Peyer's patch (tissue), 4 donors: ENCODE measurements around the gene TAAR2. TPM values are rescaled to one million over a fixed set of nuclear protein-coding genes. Genes with fewer than 3 reads are reported as not detected.

ENCODE experiments used
- DNase-seq, 3 donors: peaks; one replicate each; pipeline ENCODE4 v3.0.0-alpha.2; 2017 to 2019
- H3K27ac ChIP-seq, 4 donors: fragments of 200-600 bp; sonication (generic); one replicate each; pipeline ENCODE4 v1.5.1; 2016 to 2019
- H3K27me3 ChIP-seq, 2 donors: fragments of 200-600 bp; sonication (generic); one replicate each; pipeline ENCODE4 v1.5.1; 2019
- H3K36me3 ChIP-seq, 3 donors: fragments of 200-600 bp; sonication (generic); one replicate each; pipeline ENCODE4 v1.5.1; 2016 to 2019
- H3K4me1 ChIP-seq, 4 donors: fragments of 200-600 bp; sonication (generic); one replicate each; pipeline ENCODE4 v1.5.1; 2016 to 2019
- H3K4me3 ChIP-seq, 4 donors: fragments of 200-600 bp; sonication (generic); 1 replicate in 3 of 4; 2 replicates in 1 of 4; pipeline ENCODE4 v1.5.1; 2016 to 2019; ENCODE audit warnings: mild to moderate bottlenecking in 1 of 4
- H3K9me3 ChIP-seq, 4 donors: fragments of 200-600 bp; sonication (generic); one replicate each; pipeline ENCODE4 v1.5.1; 2016 to 2019; ENCODE audit warnings: mild to moderate bottlenecking in 1 of 4
- CTCF ChIP-seq, 6 experiments: fragments of 450-650 bp in 4 of 6; fragments of 200-600 bp in 2 of 6; sonication (generic) in 1 of 6; IDR thresholded peaks; one replicate each; pipeline ENCODE4 v1.5.1; 2017 to 2019; ENCODE audit warnings: antibody characterized with exemption in 6 of 6, mild to moderate bottlenecking in 3 of 6, moderate library complexity in 1 of 6
- POLR2A ChIP-seq, 2 donors: fragments of 450-650 bp; IDR thresholded peaks; one replicate each; pipeline ENCODE4 v1.5.1; 2017; ENCODE audit warnings: antibody characterized with exemption in 2 of 2, mild to moderate bottlenecking in 2 of 2, moderate library complexity in 2 of 2
- total RNA-seq, 4 donors: library from RNA; depleted of rRNA; stranded (reverse); fragments of >200 nt; gene quantifications; one replicate each; pipeline ENCODE4 v1.1.0, GENCODE V29; 2016

TAAR2 gene
- total RNA-seq, 4 donors from 2014 or later: not detected

GRCh38 chr6:132623106-132623845, 799 bp downstream of the TAAR2 start:
- DNase-seq: no peak
- H3K36me3 ChIP-seq: no peaks in the 10 kb centered on the region
- H3K9me3 ChIP-seq: no peaks in the 10 kb centered on the region
- H3K4me1 ChIP-seq: no peaks in the 10 kb centered on the region
- no peaks in the 10 kb centered on the region for H3K27me3 ChIP-seq
- H3K4me3 ChIP-seq: no peak overlapping the region
- H3K27ac ChIP-seq: no peak overlapping the region
- TF ChIP-seq CTCF (IDR thresholded peaks at IDR 0.05) (no peak), POLR2A (IDR thresholded peaks at IDR 0.05) (no peak)

- no peak overlapping the region for H3K4me3 ChIP-seq
- no peaks in the 10 kb centered on the region for H3K9me3 ChIP-seq
- H3K27ac ChIP-seq: no peak overlapping the region
- H3K27me3 ChIP-seq: no peaks in the 10 kb centered on the region
- no peaks in the 10 kb centered on the region for H3K4me1 ChIP-seq
- no peak for DNase-seq
- no peak for TF ChIP-seq POLR2A (IDR thresholded peaks at IDR 0.05)
- no peak for TF ChIP-seq CTCF (IDR thresholded peaks at IDR 0.05)
- H3K36me3 ChIP-seq: no peaks in the 10 kb centered on the region
Observed at GRCh38 chr6:132616677-132617076, 7.4 kb downstream of the TAAR2 start.

GRCh38 chr6:132614554-132614953, 9.5 kb downstream of the TAAR2 start:
- Histone ChIP-seq H3K36me3 (no peaks in the 10 kb centered on the region), H3K4me1 (no peaks in the 10 kb centered on the region), H3K27ac (peak overlapping the region in 1 of 4 donors; percentile 52), H3K4me3 (peak overlapping the region; percentile 18 to 48 (median 31)), H3K27me3 (no peaks in the 10 kb centered on the region), H3K9me3 (no peaks in the 10 kb centered on the region)
- no peak for DNase-seq
- TF ChIP-seq CTCF (IDR thresholded peaks at IDR 0.05) (no peak), POLR2A (IDR thresholded peaks at IDR 0.05) (no peak)

GRCh38 chr6:132612449-132613108, 11.5 kb downstream of the TAAR2 start:
- no peak for TF ChIP-seq CTCF (IDR thresholded peaks at IDR 0.05)
- TF ChIP-seq POLR2A (IDR thresholded peaks at IDR 0.05): no peak
- no peaks in the 10 kb centered on the region for H3K4me1 ChIP-seq
- DNase-seq: peak in 1 of 3 donors; percentile 65
- H3K36me3 ChIP-seq: no peaks in the 10 kb centered on the region
- no peaks in the 10 kb centered on the region for H3K27me3 ChIP-seq
- H3K4me3 ChIP-seq: peak overlapping the region in 2 of 4 donors; percentile 26 to 35
- H3K27ac ChIP-seq: peak overlapping the region in 2 of 4 donors; percentile 47 to 52
- H3K9me3 ChIP-seq: no peaks in the 10 kb centered on the region

- TF ChIP-seq POLR2A (IDR thresholded peaks at IDR 0.05): no peak
- no peak for TF ChIP-seq CTCF (IDR thresholded peaks at IDR 0.05)
- H3K27me3 ChIP-seq: no peaks in the 10 kb centered on the region
- no peak overlapping the region for H3K27ac ChIP-seq
Observed at GRCh38 chr6:132611616-132612015, 12.5 kb downstream of the TAAR2 start.

More at GRCh38 chr6:132611616-132612015, 12.5 kb downstream of the TAAR2 start:
- Histone ChIP-seq H3K9me3 (no peaks in the 10 kb centered on the region), H3K4me1 (no peaks in the 10 kb centered on the region), H3K4me3 (no peak overlapping the region), H3K36me3 (no peaks in the 10 kb centered on the region)
- no peak for DNase-seq
